HG02852 (cell line): Measurements from ENCODE around the gene SLK.

Experiments
- ATAC-seq: cut with Tn5 transposase; IDR thresholded peaks from one replicate; pipeline ENCODE4 v1.9.1; 2021; ENCODE audit warnings: mild to moderate bottlenecking, moderate library complexity; ENCODE audit not compliant: unreplicated experiment

The SLK gene

DNA sequence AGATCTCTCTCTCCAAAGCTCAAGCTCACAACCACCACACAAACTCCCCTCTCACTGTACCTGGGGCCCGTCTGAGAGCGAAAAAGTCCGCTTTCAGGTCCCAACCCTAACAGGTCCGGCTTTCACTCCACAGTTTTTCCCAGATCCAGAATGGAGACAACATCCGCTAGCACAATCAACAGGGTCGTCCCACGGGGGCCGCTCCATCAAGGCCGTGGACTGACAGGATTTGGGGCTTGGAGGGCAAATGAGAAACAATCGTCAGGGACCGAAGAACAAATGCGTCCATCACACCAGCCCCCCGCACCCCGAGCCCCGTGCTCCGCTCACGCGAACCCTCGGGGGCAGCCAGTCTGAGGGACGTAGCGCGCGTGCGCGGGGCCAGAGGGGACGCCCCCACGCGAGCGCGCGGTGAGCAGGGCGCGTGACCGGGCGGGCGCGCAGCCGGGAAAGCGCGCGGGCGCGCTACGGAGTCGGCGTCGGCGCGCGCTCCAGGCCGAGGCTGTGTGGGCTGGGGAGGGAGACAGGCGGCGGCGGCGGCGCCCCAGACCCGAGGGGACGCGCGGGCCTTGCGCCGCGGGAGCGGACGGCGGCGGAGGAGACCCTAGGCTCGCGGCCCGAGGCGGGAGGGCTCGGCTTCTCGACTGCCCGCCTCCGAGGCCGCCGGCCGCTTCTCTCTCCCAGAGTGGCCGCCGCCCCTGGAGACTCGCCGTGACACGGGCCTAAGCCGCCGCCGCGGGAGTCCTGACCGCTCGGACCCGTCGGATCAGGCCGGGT is at the start of gene SLK:
TSS of gene SLK (plus strand) at position 470 of the 777 bp plus-strand sequence. CDS start 606 bp downstream, outside the sequence.
- peak; percentile 79 for ATAC-seq

DNA sequence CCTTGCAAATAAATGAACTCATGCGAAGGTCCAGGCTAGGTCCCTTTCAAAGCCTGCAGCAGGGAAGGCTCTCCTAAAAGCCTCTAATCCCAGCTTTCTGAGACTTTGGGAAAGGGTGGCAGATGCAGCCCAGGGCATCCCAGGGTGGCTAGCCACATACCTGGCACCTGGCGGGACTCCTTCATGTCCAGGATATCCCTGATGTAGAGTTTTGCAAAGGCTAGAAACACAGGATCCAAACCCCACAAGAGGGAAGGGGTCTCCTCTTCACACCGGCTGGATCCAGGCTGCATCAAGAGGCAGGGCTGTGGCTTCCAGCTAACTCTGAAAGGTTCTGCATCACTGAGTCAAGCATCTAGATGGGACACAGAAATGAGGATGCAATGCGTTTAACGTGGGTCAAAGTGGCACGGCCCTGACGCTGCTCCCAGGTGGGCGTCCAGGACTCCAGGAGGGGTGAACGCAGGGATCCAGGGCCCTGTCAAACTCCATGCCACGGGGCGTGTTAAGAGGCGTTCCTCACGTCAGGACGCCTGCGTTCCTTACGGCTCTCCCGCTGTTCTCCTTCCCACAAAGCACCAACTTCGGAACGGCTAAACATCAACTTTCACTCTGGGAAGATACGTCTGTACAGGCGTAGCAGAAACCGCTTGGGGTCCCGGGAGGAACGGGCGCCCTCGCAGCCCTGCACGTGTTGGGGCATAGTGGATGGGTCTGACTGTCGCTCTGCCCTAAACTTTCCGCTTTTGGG is 49.5 kb upstream of the SLK start:
- peak; percentile 9 for ATAC-seq

DNA sequence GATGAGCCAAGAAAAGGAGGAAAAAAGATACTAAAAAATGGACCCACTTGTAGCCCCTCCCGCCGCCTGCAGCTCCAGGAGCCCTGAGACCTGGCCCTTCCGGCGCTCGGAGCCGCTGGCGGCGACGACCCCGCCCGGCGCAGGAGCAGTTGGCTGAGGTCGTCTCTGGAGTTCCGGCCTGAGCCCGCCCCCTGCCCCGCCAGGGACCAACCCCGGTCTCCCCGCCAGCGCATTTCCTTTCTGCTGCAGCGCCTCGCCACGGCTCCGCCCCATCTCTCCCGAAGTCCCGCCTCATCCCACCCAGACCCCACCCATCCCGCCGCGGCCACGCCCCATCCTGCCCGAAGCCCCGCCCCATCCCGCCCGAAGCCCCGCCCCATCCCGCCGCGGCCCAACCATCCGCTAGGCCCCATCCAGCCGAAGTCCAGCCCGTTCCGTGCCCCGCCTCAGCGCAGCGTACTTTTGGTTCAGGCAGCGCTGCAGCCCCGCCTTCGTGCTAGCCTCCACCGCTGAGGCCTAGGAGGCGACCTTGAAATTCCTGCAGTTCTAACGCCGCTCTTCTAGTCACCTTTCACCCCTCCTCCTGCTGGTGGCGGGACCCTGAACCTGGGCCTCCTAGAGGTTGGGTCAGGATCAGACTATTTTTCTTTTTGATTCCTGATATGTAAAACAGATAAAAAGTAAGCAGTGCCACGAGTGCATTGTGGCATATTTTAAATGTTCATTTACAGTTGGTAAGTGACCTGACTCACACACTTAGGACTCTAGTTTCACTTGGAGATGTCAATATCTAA is 48.7 kb upstream of the SLK start, which contains the start of gene STN1:
TSS of gene STN1 (minus strand) at position 132 of the 794 bp plus-strand sequence. CDS start 590 bp downstream, outside the sequence.
- peak; percentile 90 for ATAC-seq

DNA sequence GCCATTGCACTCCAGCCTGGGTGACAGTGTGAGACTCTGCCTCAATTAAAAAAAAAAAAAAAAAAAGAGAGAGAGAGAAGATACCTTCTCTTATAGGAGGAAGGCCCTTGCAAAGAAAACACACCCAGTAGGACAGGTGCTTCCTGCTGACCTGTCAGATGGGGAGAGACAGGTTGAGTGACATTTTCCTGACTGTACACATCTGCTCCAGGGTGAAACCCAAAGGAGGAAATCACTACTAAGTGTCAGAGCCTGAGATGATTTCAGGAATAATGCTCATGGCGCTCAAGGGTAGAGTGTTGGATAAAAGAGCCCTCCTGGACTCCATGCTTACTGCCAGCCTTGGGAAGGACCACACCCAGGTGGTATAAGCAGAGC is 47.3 kb upstream of the SLK start:
- no peak for ATAC-seq

DNA sequence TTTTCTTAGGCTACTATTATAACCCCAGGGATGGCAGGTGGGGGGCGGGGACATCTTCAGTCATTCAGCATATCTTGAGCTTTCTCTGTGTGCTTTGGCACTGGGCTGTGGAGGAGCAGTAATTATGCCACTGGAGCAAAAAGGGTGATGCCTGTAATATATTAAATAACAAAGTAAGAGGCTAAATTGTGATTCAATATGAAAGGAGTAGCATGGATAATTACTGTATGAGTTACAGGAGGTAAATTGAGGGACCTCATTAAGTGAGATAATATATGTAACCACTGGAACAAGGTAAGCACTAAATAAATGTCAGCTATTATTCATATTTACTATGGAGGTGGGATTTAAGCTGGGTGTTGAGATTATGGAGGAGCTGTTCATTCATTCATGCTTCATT is 45.7 kb upstream of the SLK start:
- no peak for ATAC-seq

DNA sequence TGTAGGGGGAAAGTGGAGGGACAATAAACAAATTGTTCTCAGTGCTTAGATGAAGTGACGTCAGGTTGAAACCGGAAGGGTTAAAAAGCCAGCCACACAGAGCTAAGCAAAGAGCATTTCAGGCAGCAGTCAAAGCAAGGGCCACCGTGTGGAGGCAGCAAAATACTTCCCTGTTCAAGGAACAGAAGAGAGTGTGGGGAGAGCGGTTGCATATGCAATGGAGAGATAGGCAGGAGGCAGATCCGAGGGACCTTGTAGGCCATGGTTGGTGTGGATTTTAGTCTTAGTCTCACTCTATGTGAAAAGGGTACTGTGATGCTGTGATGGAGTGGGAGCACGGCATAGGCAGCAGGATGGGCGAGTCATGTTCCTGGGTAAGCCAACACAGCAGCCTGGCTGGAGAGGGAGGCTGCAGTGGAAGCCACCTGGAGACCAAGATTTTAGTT is 45.2 kb upstream of the SLK start:
- ATAC-seq = no peak

DNA sequence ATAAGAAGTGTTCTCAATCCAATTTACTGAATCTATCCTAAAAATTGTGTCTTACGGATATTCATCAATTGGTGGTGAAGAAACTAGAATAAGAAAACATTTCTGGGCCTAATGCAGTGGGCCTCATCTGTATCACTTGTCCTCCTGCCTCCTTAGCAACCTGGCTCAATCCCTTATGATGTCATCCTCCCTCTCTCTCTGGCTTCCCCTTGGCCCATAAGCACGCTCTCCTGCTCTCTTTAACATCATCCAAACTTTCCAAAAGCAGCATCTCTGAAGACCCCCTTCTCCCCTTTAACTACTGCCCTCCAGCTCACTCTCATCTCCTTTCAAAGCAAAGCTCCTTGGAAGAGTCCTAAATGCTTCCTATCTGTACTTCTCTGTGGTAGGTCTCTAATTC is 44.3 kb upstream of the SLK start:
- no peak for ATAC-seq

DNA sequence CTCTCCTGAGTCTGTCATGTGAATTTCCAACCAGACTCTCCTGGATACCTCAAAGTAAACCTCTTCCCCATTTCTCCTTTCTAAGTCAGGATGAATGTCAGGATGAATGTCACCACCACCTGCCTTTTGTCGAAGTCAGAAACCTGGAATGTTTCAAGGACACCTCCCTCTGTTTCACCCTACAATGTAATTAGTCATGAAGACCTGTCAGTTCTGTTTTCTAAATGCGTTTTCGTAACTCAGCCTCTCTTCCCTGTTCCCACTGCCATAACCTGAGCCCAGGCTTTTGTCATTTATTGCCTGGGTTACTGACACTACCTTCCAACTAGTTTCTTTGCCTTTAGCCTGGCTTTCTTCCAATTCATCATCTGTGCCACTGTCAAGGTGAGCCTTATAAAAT is 43.4 kb upstream of the SLK start:
- no peak for ATAC-seq

DNA sequence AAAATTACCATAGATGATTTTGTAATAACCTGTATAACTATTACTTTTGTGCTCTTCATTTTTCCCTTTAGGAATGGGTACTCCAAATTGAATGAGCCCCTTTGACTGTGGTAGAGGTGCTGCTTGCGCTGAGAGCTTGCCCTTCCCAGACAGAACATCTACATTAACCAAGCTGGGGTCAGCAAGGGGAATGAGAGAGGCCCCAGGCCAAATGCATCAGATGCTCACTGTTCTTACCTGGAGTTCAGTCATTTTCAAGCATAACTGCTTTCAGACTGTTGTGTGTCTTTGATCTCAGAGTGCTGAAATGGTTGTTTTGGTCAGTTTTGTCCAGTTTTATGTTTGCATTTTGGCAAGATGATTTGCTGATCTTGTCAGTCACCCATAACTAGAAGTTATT is 41.3 kb upstream of the SLK start:
- no peak for ATAC-seq

DNA sequence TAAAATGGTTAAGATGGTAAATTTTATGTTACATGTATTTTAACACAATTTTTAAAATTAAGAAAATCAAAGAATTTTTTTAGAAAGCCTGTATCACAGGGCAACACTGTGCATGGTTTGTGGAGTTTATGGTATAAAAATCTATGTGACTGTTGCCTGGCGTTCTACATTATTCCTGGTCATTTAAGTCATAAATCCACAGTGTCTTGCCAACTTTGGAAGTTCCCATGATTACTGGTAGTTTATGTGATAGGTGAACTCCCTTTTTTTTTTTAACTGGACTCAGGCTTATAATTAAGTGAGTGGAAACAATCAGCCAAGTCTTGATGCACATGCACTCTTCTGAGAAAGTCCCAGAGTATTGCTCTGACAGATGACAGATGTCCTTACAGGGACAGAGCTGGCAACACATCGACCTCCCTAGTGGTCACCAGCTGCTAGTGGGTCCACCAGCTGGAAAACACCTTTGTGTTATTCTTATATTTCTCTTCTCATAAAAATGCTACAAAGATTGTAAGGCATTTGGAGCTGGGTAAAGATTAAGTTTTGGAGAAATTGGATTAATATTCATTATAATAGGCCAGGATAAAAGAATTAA is 40.1 kb upstream of the SLK start:
- ATAC-seq = no peak

DNA sequence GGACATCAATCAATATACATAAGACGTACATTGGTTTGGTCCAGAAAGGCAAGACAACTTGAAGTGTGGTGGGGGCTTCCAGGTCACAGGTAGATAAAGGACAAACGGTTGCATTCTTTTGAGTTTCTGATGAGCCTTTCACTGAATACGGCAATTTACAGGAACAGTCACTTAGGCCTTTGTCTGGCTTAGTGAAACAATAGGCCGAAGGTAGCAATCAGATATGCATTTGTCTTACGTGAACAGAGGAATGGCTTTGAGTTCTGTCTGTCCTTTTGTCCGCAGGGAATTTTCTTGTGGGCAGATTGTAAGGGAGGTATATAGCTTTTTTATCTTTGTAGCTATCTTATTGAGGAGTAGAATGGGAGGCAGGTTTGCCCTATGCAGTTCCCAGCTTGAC is 38.2 kb upstream of the SLK start:
- no peak for ATAC-seq

DNA sequence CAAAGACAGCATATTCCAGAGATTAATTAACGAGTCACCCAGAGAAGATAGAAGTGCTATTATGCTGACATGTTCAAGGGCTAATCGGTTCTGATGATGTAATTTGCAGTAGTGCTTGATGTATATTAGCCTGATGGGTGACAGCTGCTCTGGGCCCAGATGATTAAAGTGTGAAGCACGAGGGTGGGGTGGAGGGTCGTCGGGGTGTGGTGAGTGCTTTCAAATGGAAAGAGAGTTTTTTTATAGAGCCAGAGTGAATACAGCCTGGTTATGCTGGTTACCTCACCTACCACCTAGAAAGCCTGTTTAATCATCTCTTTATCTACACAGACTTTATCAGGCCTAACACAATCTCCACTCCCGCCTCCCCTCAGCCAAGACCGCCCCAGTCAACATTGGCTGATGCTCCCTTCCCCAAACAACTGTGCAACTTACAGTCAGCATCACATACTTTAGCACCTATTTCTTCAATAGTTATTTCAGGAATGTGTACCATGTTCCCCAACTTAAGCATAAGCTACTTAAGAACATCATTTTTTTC is 37.5 kb upstream of the SLK start:
- no peak for ATAC-seq

DNA sequence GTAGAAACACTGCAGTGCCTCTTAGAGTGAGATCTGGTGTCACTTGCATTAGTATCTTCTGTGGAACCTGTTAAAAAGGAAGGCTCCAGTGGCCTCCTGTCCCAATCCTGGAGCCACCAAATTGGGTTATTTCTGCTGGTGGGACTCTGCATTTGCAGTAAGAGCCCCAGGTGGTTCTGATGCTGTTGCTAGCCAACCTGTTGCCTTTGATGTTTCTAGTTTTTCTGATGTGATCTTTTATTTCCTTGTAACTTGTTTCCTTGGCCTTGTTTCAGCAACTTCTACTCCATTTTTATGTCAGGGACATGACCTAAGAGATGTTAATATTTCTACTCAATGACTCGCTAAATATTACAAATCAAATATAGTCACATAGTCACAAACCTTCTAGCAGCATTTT is 36.5 kb upstream of the SLK start:
- no peak for ATAC-seq

DNA sequence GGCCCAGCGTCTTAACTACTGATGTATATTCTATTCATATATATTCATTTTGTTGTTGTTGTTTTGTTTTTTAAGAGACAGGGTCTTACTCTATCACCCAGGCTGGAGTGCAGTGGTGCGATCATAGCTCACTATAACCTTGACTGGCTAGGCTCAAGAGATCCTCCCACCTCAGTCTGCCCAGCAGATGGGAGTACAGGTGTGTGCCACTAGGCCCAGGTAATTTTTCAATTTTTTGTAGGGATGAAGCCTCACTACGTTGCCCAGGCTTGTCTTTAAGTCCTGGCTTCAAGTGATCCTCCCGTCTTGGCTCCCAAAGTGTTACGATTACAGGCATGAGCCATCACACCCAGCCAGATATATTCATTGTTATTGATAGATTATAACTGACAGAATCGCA is 36.1 kb upstream of the SLK start:
- no peak for ATAC-seq

DNA sequence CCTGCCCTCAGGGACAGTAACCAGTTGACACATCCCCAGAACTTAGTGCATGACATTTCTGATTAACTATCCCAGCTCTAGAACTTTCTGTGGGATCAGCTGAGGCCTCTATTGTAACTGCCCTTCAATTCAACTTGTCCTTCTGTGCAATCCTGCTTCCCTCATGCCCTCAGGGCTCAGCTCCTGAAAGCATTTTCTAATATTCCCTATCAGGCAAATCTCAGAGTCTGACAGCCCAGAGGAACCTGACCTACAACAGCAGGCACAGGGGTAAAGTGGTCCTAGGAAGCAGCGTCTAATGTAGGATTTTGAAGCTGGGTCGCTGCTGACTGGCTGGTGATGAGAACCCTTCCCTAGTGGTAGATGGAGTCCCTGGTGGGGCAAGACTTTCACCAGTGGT is 35.3 kb upstream of the SLK start:
- ATAC-seq = no peak

DNA sequence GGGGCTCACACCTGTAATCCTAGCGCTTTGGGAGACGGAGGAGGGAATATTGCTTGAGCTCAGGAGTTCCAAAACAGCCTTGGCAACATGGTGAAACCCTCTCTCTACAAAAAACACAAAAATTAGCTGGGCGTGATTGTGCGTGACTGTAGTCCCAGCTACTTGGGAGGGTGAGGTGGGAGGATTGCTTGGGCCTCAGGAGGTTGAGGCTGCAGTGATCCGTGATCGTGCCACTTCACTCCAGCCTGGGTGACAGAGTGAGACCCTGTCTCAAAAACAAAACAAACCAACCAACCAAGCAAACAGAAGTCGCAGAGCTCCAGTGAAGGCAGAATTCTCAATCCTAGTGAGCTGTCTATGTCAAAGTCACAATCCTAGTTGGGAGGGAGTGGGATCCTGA is 34.7 kb upstream of the SLK start:
- ATAC-seq = no peak

DNA sequence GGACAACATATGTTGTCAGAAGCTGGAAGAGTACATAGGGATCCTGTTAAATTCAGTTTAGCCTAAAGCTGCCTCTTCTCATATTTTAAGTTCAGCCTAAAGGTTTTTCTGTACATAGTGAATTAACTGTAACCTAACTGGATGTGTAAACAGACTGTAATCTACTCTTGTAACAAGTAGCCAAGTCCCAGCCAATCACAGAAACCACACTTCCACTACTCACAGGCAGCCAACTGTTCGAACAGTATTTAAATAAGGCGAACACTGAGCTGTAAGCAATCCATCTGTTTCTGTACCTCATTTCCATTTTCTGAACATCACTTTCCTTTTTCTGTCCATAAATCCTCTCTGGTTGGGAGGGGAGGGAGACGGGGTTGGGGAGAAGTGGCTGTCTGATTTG is 34.0 kb upstream of the SLK start:
- ATAC-seq = no peak

DNA sequence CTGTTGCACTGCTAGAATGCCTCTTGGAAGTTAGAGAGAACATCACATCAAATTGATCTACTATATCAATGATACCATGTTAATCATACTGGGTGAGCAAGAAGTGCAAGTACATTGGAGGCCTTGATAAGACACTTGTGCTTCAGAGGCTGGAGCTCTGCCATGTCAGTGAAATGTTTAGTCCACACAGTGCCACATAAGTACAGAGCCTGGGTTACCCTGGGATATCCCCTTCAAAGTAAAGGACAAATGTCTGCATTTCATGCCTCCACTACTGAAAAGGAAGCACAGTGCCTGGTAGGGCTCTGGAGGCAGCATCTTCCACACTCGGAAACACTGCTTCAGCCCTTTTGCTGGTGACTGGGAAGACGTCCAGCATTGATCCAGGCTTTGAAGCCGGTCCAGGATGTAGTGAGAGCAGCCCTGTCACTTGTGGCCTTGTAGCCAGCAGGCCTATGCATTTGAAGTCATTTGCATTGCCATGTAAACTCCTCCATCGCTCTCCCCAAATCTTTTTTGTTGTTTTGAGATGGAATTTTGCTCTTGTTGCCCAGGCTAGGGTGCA is 33.3 kb upstream of the SLK start:
- no peak for ATAC-seq

DNA sequence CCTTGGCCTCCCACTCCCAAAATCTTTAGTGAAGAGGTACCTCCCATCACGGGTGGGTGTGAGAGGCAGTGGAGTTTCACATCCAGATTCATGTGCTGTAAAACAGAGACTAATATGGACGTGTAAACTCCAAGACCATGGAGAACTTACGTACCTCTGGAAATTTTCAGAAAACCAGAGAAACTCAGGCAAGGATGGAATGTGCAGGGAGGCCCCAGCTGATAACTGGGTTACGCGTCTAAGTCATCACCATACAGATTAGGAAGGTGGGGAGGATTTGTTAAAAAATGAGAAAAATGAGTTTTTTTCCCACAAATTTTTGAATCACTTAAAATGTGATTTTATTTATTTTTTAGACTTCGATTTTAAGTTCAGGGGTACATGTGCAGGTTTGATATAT is 32.6 kb upstream of the SLK start:
- no peak for ATAC-seq

DNA sequence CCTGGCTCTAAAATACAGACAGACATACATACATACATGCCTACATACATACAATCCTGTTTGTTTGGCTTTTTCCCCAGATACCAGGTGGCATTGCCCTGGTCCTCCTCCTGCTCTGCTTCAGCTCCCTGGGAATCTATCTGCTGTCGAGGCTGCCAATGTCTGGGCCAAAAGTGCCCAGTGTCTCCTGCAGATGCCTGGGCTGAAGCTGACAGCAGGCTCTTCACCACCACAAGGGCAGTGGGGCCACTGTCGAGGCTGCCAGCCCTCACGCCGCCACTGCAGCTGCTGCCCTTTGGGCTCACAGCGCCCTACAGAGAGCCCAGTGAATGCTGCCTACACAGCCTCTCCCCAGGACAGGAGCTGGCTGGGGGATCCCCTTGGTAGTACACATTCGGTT is 30.9 kb upstream of the SLK start:
- ATAC-seq = no peak

DNA sequence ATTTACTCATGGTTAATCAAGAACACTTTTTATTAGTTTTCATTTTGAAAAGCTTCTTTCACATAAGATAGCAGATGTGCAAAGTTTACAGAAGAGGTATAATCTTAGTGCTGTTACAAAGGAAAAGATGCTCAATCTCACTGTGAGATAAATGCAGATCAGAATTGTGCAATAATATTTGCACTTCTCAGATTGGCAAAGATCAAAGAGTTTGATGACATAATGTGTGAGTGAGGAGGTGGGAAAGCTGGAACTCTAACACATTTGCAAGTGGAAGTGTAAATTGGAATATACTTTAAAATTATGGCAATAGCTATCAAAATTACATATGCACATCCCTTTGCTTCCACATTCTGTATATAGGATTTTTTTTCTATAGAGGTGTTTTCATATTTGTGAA is 27.4 kb upstream of the SLK start:
- no peak for ATAC-seq
